ENCODE data around the gene LMAN2.

DNA sequence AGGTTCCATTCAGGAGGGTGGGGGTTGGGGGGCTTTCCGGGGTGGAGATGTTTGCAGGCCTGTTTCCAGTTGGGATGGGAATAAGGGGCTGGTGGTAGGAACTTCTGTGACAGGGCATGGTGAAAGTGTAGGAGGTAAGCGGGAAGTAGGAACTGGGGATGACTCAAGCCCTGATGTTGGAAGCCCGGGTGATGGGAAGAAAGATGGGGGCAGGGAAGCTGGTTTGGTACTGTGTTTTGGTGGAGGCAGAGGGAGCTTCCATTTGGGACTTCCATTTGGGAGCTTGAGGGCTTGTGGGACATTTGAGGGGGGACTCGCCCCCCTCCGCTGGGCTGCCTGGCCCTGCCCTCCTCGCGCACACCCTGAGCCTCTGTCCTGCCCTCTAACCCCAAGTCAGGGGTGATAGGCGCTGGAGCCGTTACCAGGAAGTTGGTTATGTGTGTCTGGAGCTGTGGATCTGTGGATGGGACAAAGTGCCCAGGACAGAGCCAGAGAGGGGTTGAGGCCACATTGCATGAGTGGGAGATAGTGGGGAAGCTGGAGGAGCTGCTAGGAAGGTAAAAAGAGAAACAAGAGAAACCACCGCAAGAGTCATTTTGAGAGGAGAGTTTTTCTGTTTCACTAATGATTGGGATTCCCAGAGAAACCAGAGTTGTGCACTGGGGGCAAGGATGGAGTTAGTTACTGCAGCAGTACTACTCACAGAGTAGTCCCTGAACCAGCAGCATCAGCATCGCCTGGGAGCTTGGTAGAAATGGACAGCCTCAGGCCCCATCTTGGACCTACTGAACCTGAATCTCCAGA, 12.9 kb upstream of the LMAN2 start:
- TF ChIP-seq EZH2 (IDR thresholded peaks at IDR 0.05), result no peak
- no peak for TF ChIP-seq POLR2AphosphoS5 (IDR thresholded peaks at IDR 0.05; ENCODE audit: borderline replicate concordance, low read depth, low read length)
